HG02870 (cell line): ENCODE data around the gene FREM2.

ENCODE experiments used
- ATAC-seq: cut with Tn5 transposase; IDR thresholded peaks from one replicate; pipeline ENCODE4 v1.9.1; 2021; ENCODE audit warnings: mild to moderate bottlenecking, moderate library complexity; ENCODE audit not compliant: unreplicated experiment

Gene FREM2

GRCh38 chr13:38687246-38688229 is 661 bp downstream of the FREM2 start:
- no peak for ATAC-seq

- ATAC-seq = no peak
Observed at GRCh38 chr13:38688674-38689073, 1.8 kb downstream of the FREM2 start.

GRCh38 chr13:38690231-38690630 is 3.4 kb downstream of the FREM2 start:
- no peak for ATAC-seq

- no peak for ATAC-seq
Observed at GRCh38 chr13:38693168-38693567, 6.3 kb downstream of the FREM2 start.

GRCh38 chr13:38693641-38694040 is 6.8 kb downstream of the FREM2 start:
- ATAC-seq = no peak

GRCh38 chr13:38697197-38697596 is 10.3 kb downstream of the FREM2 start:
- ATAC-seq = no peak

GRCh38 chr13:38697628-38698333 is 10.9 kb downstream of the FREM2 start:
- no peak for ATAC-seq

GRCh38 chr13:38700051-38700450 is 13.2 kb downstream of the FREM2 start:
- no peak for ATAC-seq

GRCh38 chr13:38702669-38703068 is 15.8 kb downstream of the FREM2 start:
- no peak for ATAC-seq

- ATAC-seq = no peak
Observed at GRCh38 chr13:38703255-38703654, 16.4 kb downstream of the FREM2 start.

GRCh38 chr13:38705365-38705764 is 18.5 kb downstream of the FREM2 start:
- ATAC-seq = no peak

- no peak for ATAC-seq
Observed at GRCh38 chr13:38707460-38707859, 20.6 kb downstream of the FREM2 start.

GRCh38 chr13:38713046-38713445 is 26.2 kb downstream of the FREM2 start:
- no peak for ATAC-seq

GRCh38 chr13:38718374-38718773 is 31.5 kb downstream of the FREM2 start:
- ATAC-seq = no peak

GRCh38 chr13:38730332-38730731 is 43.5 kb downstream of the FREM2 start:
- no peak for ATAC-seq

GRCh38 chr13:38733146-38733545 is 46.3 kb downstream of the FREM2 start:
- no peak for ATAC-seq

GRCh38 chr13:38735665-38736440 is 49.0 kb downstream of the FREM2 start:
- ATAC-seq = no peak

GRCh38 chr13:38743466-38743865 is 56.6 kb downstream of the FREM2 start:
- ATAC-seq = no peak

GRCh38 chr13:38752686-38753085 is 65.8 kb downstream of the FREM2 start:
- ATAC-seq = no peak

GRCh38 chr13:38753878-38754277 is 67.0 kb downstream of the FREM2 start:
- ATAC-seq = no peak

GRCh38 chr13:38755793-38756192 is 68.9 kb downstream of the FREM2 start:
- ATAC-seq = no peak
